A549 treated with dexamethasone at 1 μM for 4 hours (cell line): ENCODE measurements around the gene SMLR1. TPM values are rescaled to one million over a fixed set of nuclear protein-coding genes. Genes with fewer than 3 reads are reported as not detected.

Experiments used
- total RNA-seq: library from RNA; stranded (reverse); fragments of 200-300 nt; extraction: Qiagen RNA extraction; gene quantifications from 5 replicates; pipeline ENCODE4 v1.2.3, GENCODE V29; 2022

Gene SMLR1
- not detected in 5 replicates for total RNA-seq

GRCh38 chr6:130827247-130828149 is at the start of gene SMLR1:
TSS of gene SMLR1 (plus strand) at chr6:130827406. CDS start at chr6:130827414, 8 bp downstream.

Other genes with a start within 250 kb of the SMLR1 start
- 37.7 to 42.4 TPM (median 39.4 TPM) in 5 replicates for gene EPB41L2, start 235.8 kb downstream of the SMLR1 start, total RNA-seq